GM19099 (cell line): ENCODE measurements around the gene C2CD4A.

Experiments
- POLR2A ChIP-seq: IDR thresholded peaks from 3 replicates; pipeline ENCODE4 v1.6.1; 2011; ENCODE audit warnings: low read depth; ENCODE audit not compliant: insufficient read length; ENCODE audit errors: extremely low read depth

Gene C2CD4A

GRCh38 chr15:62066663-62067447 lies at the start of gene C2CD4A:
TSS of gene C2CD4A (plus strand) at chr15:62066977. CDS start at chr15:62067614, 637 bp downstream.
- no peak for TF ChIP-seq POLR2A

GRCh38 chr15:62020576-62021160 lies 46.1 kb upstream of the C2CD4A start:
- TF ChIP-seq POLR2A = no peak

- no peak for TF ChIP-seq POLR2A
These were observed 44.7 kb upstream of the C2CD4A start for GRCh38 chr15:62021991-62022600.

GRCh38 chr15:62026487-62027262 lies 40.1 kb upstream of the C2CD4A start:
- TF ChIP-seq POLR2A = no peak

GRCh38 chr15:62027263-62027565 lies 39.6 kb upstream of the C2CD4A start:
- no peak for TF ChIP-seq POLR2A

- no peak for TF ChIP-seq POLR2A
These were observed 38.9 kb upstream of the C2CD4A start for GRCh38 chr15:62027916-62028315.

- TF ChIP-seq POLR2A = no peak
These were observed 31.4 kb upstream of the C2CD4A start for GRCh38 chr15:62035256-62035924.

- no peak for TF ChIP-seq POLR2A
These were observed 20.6 kb upstream of the C2CD4A start for GRCh38 chr15:62046078-62046743.

GRCh38 chr15:62047282-62047827 lies 19.4 kb upstream of the C2CD4A start:
- no peak for TF ChIP-seq POLR2A

- TF ChIP-seq POLR2A = no peak
These were observed 16.7 kb upstream of the C2CD4A start for GRCh38 chr15:62050115-62050514.

- no peak for TF ChIP-seq POLR2A
These were observed 15.6 kb upstream of the C2CD4A start for GRCh38 chr15:62051166-62051565.

- no peak for TF ChIP-seq POLR2A
These were observed 14.1 kb upstream of the C2CD4A start for GRCh38 chr15:62052713-62053112.

GRCh38 chr15:62053439-62054085 lies 13.2 kb upstream of the C2CD4A start:
- TF ChIP-seq POLR2A = no peak

GRCh38 chr15:62054979-62055378 lies 11.8 kb upstream of the C2CD4A start:
- TF ChIP-seq POLR2A = no peak
